Activated naive CD4-positive, alpha-beta T cell treated with Interleukin-2 at 50 U/mL for 16 hours (primary cell): ENCODE results near the gene RPGR.

Source experiments
- DNase-seq: peaks from one replicate; pipeline ENCODE4 v3.0.0-alpha.2; 2020

Gene RPGR

GRCh38 chrX:38256019-38256418 is 71.3 kb downstream of the RPGR start:
- no peak for DNase-seq

- no peak for DNase-seq
These were observed 77.3 kb downstream of the RPGR start for GRCh38 chrX:38249965-38250364.

- no peak for DNase-seq
These were observed 80.3 kb downstream of the RPGR start for GRCh38 chrX:38247051-38247450.

- DNase-seq = no peak
These were observed 86.8 kb downstream of the RPGR start for GRCh38 chrX:38240541-38240940.

GRCh38 chrX:38236901-38237615 is 90.3 kb downstream of the RPGR start:
- no peak for DNase-seq

GRCh38 chrX:38233891-38234667 is 93.2 kb downstream of the RPGR start:
- no peak for DNase-seq

GRCh38 chrX:38232079-38232686 is 95.1 kb downstream of the RPGR start:
- DNase-seq = no peak

- DNase-seq = no peak
These were observed 102.2 kb downstream of the RPGR start for GRCh38 chrX:38225093-38225492.

- DNase-seq = no peak
These were observed 103.1 kb downstream of the RPGR start for GRCh38 chrX:38224160-38224559.

GRCh38 chrX:38221391-38221929 is 105.8 kb downstream of the RPGR start:
- no peak for DNase-seq

- no peak for DNase-seq
These were observed 106.6 kb downstream of the RPGR start, which contains the start of gene SRPX for GRCh38 chrX:38220415-38221390. TSS of gene SRPX (minus strand) at chrX:38220871. CDS start at chrX:38220792, 79 bp downstream.

- peak; percentile 2 for DNase-seq
These were observed 107.3 kb downstream of the RPGR start for GRCh38 chrX:38220024-38220414.
